Osteocyte (in vitro differentiated cells): ENCODE measurements around the gene TOM1L2. TPM values are rescaled to one million over a fixed set of nuclear protein-coding genes. Genes with fewer than 3 reads are reported as not detected.
"Not testable (repeated sequence)": the region's sequence is repeated elsewhere in the genome, so short reads cannot be mapped to it uniquely, and the experiment has no call there.

Experiments
- DNase-seq: peaks from one replicate; pipeline ENCODE4 v3.0.0; 2021; ENCODE audit warnings: mixed read lengths; ENCODE audit not compliant: unreplicated experiment; ENCODE audit errors: extremely low spot score
- H3K27ac Mint-ChIP-seq: one replicate; pipeline ENCODE4 v1.8.0; 2021; ENCODE audit warnings: mild to moderate bottlenecking, mixed read lengths; ENCODE audit not compliant: unreplicated experiment
- H3K27me3 Mint-ChIP-seq: one replicate; pipeline ENCODE4 v1.8.0; 2021; ENCODE audit warnings: mixed read lengths; ENCODE audit not compliant: unreplicated experiment
- H3K36me3 Mint-ChIP-seq: one replicate; pipeline ENCODE4 v1.8.0; 2021; ENCODE audit warnings: mixed read lengths; ENCODE audit not compliant: unreplicated experiment
- H3K4me1 Mint-ChIP-seq: one replicate; pipeline ENCODE4 v1.8.0; 2021; ENCODE audit warnings: mixed read lengths; ENCODE audit not compliant: unreplicated experiment
- H3K4me3 Mint-ChIP-seq: one replicate; pipeline ENCODE4 v1.8.0; 2021; ENCODE audit warnings: mild to moderate bottlenecking, moderate library complexity, mixed read lengths; ENCODE audit not compliant: unreplicated experiment
- H3K9me3 Mint-ChIP-seq: one replicate; pipeline ENCODE4 v1.8.0; 2021; ENCODE audit warnings: mixed read lengths; ENCODE audit not compliant: unreplicated experiment
- CTCF ChIP-seq: fragments of 200-600 bp; sonication (generic); IDR thresholded peaks from 2 replicates; pipeline ENCODE4 v1.5.0; 2021; ENCODE audit warnings: antibody characterized with exemption, mild to moderate bottlenecking, moderate library complexity
- total RNA-seq: library from RNA; stranded (reverse); gene quantifications from 2 replicates; pipeline ENCODE4 v1.2.1, GENCODE V29; 2021

Gene TOM1L2
- total RNA-seq, 1 donor from 2014 or later = 69.7 TPM

DNA sequence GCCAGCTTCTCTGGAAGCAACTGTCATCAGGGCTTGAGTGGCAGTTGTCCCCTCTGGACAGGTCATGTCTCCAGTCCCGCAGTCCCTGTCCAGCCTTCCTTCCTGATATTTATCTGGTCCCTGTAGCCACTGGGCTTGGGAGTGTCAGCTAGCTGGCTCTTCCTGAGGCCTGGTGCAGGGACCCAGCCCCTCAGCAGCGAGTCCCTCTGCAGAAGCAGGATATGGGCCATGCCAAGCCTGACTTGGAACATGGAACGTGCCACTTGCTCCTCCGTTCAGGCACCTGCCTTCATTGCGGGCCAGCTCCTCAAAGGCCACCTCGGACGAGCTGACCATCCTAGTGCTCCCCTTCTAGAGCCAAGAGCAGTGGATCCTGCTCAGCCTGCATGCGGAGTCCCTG lies 26.7 kb upstream of the TOM1L2 start:
- Mint-ChIP-seq H3K36me3 (no peaks in the 10 kb centered on the region), H3K27ac (no peak overlapping the region), H3K9me3 (no peaks in the 10 kb centered on the region), H3K4me1 (peaks cover 16% of the 10 kb centered on the region), H3K4me3 (no peak overlapping the region), H3K27me3 (no peaks in the 10 kb centered on the region)
- no peak for DNase-seq
- no peak for TF ChIP-seq CTCF

DNA sequence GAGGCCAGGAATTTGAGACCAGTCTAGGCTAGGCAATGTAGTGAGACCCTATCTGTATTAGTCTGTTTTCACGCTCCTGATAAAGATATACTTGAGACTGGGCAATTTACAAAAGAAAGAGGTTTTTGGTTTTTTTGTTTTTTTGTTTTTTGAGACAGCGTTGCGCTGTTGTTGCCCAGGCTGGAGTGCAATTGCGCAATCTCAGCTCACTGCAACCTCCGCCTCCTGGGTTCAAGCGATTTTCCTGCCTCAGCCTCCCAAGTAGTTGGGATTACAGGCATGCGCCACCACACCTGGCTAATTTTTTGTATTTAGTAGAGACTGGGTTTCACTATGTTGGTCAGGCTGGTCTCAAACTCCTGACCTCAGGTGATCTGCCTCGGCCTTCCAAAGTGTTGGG lies 23.7 kb upstream of the TOM1L2 start:
- not testable (repeated sequence) for H3K27me3 Mint-ChIP-seq, DNase-seq, H3K27ac Mint-ChIP-seq, H3K4me3 Mint-ChIP-seq, H3K9me3 Mint-ChIP-seq, H3K36me3 Mint-ChIP-seq
- peaks cover 23% of the 10 kb centered on the region for H3K4me1 Mint-ChIP-seq

- no peak for DNase-seq
- Mint-ChIP-seq H3K4me3 (no peak overlapping the region), H3K4me1 (peaks cover 35% of the 10 kb centered on the region), H3K27me3 (no peaks in the 10 kb centered on the region), H3K9me3 (no peaks in the 10 kb centered on the region), H3K36me3 (no peaks in the 10 kb centered on the region), H3K27ac (peak overlapping the region; percentile 83)
- peak; percentile 59 for TF ChIP-seq CTCF
These were observed 22.3 kb upstream of the TOM1L2 start for GRCh38 chr17:17994271-17995069.

DNA sequence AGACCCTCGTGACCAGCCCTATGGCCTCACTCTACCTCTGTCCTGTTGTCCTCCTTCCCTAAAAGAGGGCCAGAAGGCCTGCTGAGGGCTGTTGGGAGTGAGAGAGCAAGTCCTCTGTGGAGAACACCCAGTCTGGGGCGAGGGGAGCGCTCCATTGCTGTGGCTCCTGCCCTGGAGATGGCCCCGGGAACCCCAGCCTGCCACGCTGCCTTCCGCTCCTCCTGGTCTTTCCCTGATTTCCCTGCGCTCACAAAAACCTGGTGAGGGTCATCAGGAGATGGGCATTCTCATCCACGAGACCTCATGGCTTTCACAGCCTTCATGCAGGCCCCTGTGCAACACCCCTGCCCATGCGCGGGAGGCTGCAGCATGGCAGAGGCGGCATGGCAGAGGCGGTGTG lies 21.7 kb upstream of the TOM1L2 start:
- Mint-ChIP-seq H3K4me3 (no peak overlapping the region), H3K27ac (peak overlapping the region; percentile 83), H3K4me1 (peaks cover 35% of the 10 kb centered on the region), H3K36me3 (no peaks in the 10 kb centered on the region), H3K9me3 (no peaks in the 10 kb centered on the region), H3K27me3 (no peaks in the 10 kb centered on the region)
- DNase-seq = no peak
- no peak for TF ChIP-seq CTCF

DNA sequence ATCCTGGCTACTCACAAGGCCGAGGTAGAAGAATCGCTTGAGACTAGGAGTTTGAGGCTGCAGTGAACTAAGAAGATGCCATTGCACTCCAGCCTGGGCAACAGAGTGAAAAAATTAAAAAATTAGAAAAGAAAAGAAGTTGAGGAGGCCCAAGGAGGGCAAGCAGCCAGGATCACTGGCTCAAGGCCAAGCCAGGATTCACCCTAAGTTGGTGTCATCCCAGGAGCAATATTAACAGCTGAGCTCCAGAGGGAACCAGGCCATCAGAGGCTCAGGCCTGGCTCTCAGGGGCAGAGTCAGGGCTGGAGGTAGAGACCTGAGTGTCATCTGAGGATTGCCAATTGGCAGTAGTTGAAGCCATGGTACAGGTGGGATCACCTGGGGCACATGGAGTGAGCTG lies 21.2 kb upstream of the TOM1L2 start:
- H3K27ac Mint-ChIP-seq = peak overlapping the region; percentile 4
- TF ChIP-seq CTCF = no peak
- H3K4me3 Mint-ChIP-seq = no peak overlapping the region
- no peaks in the 10 kb centered on the region for H3K9me3 Mint-ChIP-seq
- no peaks in the 10 kb centered on the region for H3K36me3 Mint-ChIP-seq
- no peak for DNase-seq
- H3K27me3 Mint-ChIP-seq = no peaks in the 10 kb centered on the region
- peaks cover 35% of the 10 kb centered on the region for H3K4me1 Mint-ChIP-seq
